Stimulated activated CD4-positive, alpha-beta T cell treated with anti-CD3 and anti-CD28 coated beads, Interleukin-12 subunit alpha, Interleukin-12 subunit beta, amount 100 ng/mL, for 24 hours (primary cell): ENCODE measurements around the gene ZNF112.

Experiments used
- DNase-seq, 2 experiments: peaks; one replicate each; pipeline ENCODE4 v3.0.0-alpha.2; 2020; ENCODE audit warnings: low read depth in 2 of 2

The ZNF112 gene

GRCh38 chr19:44282846-44283245 lies 73.6 kb downstream of the ZNF112 start:
- no peak for DNase-seq

DNA sequence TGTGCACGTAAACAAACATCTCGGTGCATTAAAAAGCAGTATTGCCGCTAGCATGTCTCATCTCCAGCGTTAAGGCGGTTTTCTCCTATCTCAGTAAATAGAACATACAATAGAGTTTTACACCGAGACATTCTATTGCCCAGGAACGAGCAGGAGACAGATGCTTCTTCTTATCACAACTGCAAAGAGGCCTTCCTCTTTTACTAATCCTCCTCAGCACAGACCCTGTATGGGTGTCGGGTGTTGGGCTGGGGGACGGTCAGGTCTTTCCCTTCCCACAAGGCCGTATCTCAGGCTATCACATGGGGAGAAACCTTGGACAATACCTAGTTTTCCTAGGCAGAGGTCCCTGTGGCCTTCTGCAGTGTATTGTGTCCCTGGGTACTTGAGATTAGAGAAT lies 75.6 kb downstream of the ZNF112 start:
- DNase-seq, result no peak

- no peak for DNase-seq
These were observed 78.2 kb downstream of the ZNF112 start for GRCh38 chr19:44278181-44278690.

- DNase-seq, result no peak
These were observed 79.1 kb downstream of the ZNF112 start for GRCh38 chr19:44277331-44277730.
